ENCODE results near the gene TARP.
"Not testable (repeated sequence)": the region's sequence is repeated elsewhere in the genome, so short reads cannot be mapped to it uniquely, and the experiment has no call there.

GRCh38 chr7:38264602-38265001 is 8.8 kb downstream of the TARP start:
- TF ChIP-seq, protein P1, sequence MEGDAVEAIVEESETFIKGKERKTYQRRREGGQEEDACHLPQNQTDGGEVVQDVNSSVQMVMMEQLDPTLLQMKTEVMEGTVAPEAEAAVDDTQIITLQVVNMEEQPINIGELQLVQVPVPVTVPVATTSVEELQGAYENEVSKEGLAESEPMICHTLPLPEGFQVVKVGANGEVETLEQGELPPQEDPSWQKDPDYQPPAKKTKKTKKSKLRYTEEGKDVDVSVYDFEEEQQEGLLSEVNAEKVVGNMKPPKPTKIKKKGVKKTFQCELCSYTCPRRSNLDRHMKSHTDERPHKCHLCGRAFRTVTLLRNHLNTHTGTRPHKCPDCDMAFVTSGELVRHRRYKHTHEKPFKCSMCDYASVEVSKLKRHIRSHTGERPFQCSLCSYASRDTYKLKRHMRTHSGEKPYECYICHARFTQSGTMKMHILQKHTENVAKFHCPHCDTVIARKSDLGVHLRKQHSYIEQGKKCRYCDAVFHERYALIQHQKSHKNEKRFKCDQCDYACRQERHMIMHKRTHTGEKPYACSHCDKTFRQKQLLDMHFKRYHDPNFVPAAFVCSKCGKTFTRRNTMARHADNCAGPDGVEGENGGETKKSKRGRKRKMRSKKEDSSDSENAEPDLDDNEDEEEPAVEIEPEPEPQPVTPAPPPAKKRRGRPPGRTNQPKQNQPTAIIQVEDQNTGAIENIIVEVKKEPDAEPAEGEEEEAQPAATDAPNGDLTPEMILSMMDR (IDR thresholded peaks at IDR 0.05), result not testable (repeated sequence)
- TF ChIP-seq POLR2A (IDR thresholded peaks at IDR 0.05), result not testable (repeated sequence)
